GM23248 (cell line): Measurements from ENCODE around the gene MSH5.

Experiments used
- EZH2 ChIP-seq: fragments of 200-600 bp; sonication (generic); IDR thresholded peaks from 2 replicates; pipeline ENCODE4 v1.6.1; 2018; ENCODE audit warnings: antibody characterized with exemption, mild to moderate bottlenecking; ENCODE audit not compliant: insufficient read depth, poor library complexity, severe bottlenecking
- EZH2phosphoT487 ChIP-seq: fragments of 200-600 bp; sonication (generic); IDR thresholded peaks from 2 replicates; pipeline ENCODE4 v1.6.1; 2018; ENCODE audit warnings: antibody characterized with exemption, moderate library complexity, mild to moderate bottlenecking, low read depth; ENCODE audit not compliant: insufficient read depth

DNA sequence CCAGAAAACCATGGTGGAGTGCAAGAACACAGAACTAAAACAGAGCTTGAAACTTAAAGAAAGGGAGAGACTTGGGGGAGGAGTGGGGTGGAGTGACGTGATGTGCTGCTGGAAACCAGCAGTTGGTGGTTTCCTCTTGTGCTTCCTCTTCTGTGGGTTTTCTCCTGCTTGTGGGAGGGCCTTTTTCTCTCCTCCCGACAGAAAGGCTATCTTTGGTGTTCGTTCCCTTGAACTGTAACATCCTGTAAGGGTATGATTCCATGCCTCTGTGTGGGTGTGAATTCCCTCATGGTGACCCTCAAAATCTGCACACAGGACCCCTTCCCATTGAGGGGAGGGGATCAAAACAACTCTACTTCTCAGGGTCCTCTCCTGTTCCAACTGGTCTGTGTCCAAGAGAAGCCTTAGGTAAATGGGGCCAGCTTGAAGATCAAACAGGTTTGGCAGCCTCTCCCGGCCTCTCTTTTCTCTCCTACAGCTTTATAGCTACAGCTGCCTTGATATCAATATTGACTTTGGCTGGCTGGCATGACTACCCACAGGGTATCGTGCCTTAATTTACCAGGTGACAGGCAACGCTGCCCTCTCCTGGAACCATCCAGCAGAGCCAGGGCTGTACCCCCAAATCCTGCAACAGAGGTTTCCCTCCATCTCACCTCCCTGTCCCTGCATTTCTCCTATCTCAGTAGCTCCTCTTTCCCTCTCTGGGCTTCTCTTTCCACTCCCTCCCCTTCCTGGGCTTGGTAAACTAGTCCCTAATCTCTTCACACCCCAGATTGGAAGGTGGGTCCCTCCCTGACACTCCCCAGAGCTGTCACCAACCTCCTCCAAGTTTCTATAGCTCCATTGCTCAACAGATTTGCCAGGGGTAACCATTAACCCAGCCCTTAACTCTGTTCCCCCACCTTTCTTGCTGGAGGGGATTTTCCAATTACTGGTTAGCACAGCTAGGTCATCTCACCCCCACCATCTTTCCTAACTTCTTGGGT lies 1.5 kb upstream of the MSH5 start:
- TF ChIP-seq EZH2phosphoT487 (no peak), EZH2 (no peak)
